Measurements from ENCODE around the gene INPP5A. TPM values are rescaled to one million over a fixed set of nuclear protein-coding genes. Genes with fewer than 3 reads are reported as not detected.

Gene INPP5A
- total RNA-seq, 1 experiment from 2014 or later, result 16.6 TPM

GRCh38 chr10:132636358-132636757 is 98.8 kb downstream of the INPP5A start:
- no peaks in the 10 kb centered on the region for H3K27me3 Mint-ChIP-seq (ENCODE audit: unreplicated experiment)
- no peaks in the 10 kb centered on the region for H3K36me3 Mint-ChIP-seq (ENCODE audit: insufficient read depth, unreplicated experiment)
- no peaks in the 10 kb centered on the region for H3K9me3 Mint-ChIP-seq (ENCODE audit: low read depth, unreplicated experiment)
- no peak overlapping the region for H3K27ac Mint-ChIP-seq (ENCODE audit: unreplicated experiment)
- DNase-seq, result no peak
- CTCF ChIA-PET, result interaction anchor here (0.7 kb wide), 1 partner anchor 176 kb away, joined by 3 read pairs; no protein-coding TSS in a partner anchor
- no peak for TF ChIP-seq CTCF (IDR thresholded peaks at IDR 0.05; ENCODE audit: unreplicated experiment)
- no TSS peak for BruUV-seq (replicated peaks)
- H3K4me1 Mint-ChIP-seq (ENCODE audit: low read depth, unreplicated experiment), result peaks cover 14% of the 10 kb centered on the region
- intact Hi-C loops (cut with micrococcal nuclease; ENCODE audit: unreplicated experiment), result loop anchor here (5.0 kb wide), 1 partner anchor 59 kb away; no protein-coding TSS in a partner anchor
- no peak overlapping the region for H3K4me3 Mint-ChIP-seq (ENCODE audit: low read depth, unreplicated experiment)

- Mint-ChIP-seq H3K27me3 (ENCODE audit: unreplicated experiment) (no peaks in the 10 kb centered on the region), H3K27ac (ENCODE audit: unreplicated experiment) (no peak overlapping the region), H3K4me1 (ENCODE audit: low read depth, unreplicated experiment) (peaks cover 14% of the 10 kb centered on the region), H3K4me3 (ENCODE audit: low read depth, unreplicated experiment) (no peak overlapping the region), H3K36me3 (ENCODE audit: insufficient read depth, unreplicated experiment) (no peaks in the 10 kb centered on the region), H3K9me3 (ENCODE audit: low read depth, unreplicated experiment) (no peaks in the 10 kb centered on the region)
- intact Hi-C loops (cut with micrococcal nuclease; ENCODE audit: unreplicated experiment), result loop anchor here (1.0 to 5.0 kb wide), 2 partner anchors 60 to 179 kb away; no protein-coding TSS in a partner anchor
- TF ChIP-seq CTCF (IDR thresholded peaks at IDR 0.05; ENCODE audit: unreplicated experiment), result peak; percentile 17
- CTCF ChIA-PET, result no interaction called here
- BruUV-seq (replicated peaks), result no TSS peak
- DNase-seq, result peak; percentile 22
Observed at GRCh38 chr10:132637477-132638129, 100.0 kb downstream of the INPP5A start.

- Mint-ChIP-seq H3K27me3 (ENCODE audit: unreplicated experiment) (no peaks in the 10 kb centered on the region), H3K27ac (ENCODE audit: unreplicated experiment) (no peak overlapping the region), H3K4me1 (ENCODE audit: low read depth, unreplicated experiment) (peaks cover 14% of the 10 kb centered on the region), H3K4me3 (ENCODE audit: low read depth, unreplicated experiment) (no peak overlapping the region), H3K36me3 (ENCODE audit: insufficient read depth, unreplicated experiment) (no peaks in the 10 kb centered on the region), H3K9me3 (ENCODE audit: low read depth, unreplicated experiment) (no peaks in the 10 kb centered on the region)
- no peak for DNase-seq
- CTCF ChIA-PET, result no interaction called here
- intact Hi-C loops (cut with micrococcal nuclease; ENCODE audit: unreplicated experiment), result loop anchor here (5.0 kb wide), 1 partner anchor 61 kb away; no protein-coding TSS in a partner anchor
- no TSS peak for BruUV-seq (replicated peaks)
- no peak for TF ChIP-seq CTCF (IDR thresholded peaks at IDR 0.05; ENCODE audit: unreplicated experiment)
Observed at GRCh38 chr10:132638130-132638515, 100.5 kb downstream of the INPP5A start.

GRCh38 chr10:132639470-132639869 is 101.9 kb downstream of the INPP5A start:
- BruUV-seq (replicated peaks), result no TSS peak
- intact Hi-C loops (cut with micrococcal nuclease; ENCODE audit: unreplicated experiment), result loop anchor here (5.0 kb wide), 1 partner anchor 62 kb away; no protein-coding TSS in a partner anchor
- TF ChIP-seq CTCF (IDR thresholded peaks at IDR 0.05; ENCODE audit: unreplicated experiment), result no peak
- no peak for DNase-seq
- CTCF ChIA-PET, result no interaction called here
- Mint-ChIP-seq H3K4me3 (ENCODE audit: low read depth, unreplicated experiment) (no peak overlapping the region), H3K36me3 (ENCODE audit: insufficient read depth, unreplicated experiment) (no peaks in the 10 kb centered on the region), H3K27me3 (ENCODE audit: unreplicated experiment) (no peaks in the 10 kb centered on the region), H3K4me1 (ENCODE audit: low read depth, unreplicated experiment) (peaks cover 14% of the 10 kb centered on the region), H3K9me3 (ENCODE audit: low read depth, unreplicated experiment) (no peaks in the 10 kb centered on the region), H3K27ac (ENCODE audit: unreplicated experiment) (no peak overlapping the region)

All from Calu3 (cell line).